ENCODE measurements around the gene EMC1. TPM values are rescaled to one million over a fixed set of nuclear protein-coding genes. Genes with fewer than 3 reads are reported as not detected.
A peak's percentile ranks its signal among the peaks of the same experiment; 100 is the strongest.
"Not testable (repeated sequence)": the region's sequence is repeated elsewhere in the genome, so short reads cannot be mapped to it uniquely, and the experiment has no call there.

The EMC1 gene
- total RNA-seq, 1 experiment from 2014 or later, result 60.0 TPM

GRCh38 chr1:19219451-19219850 lies 31.9 kb downstream of the EMC1 start:
- no peak overlapping the region for H3K27ac ChIP-seq (ENCODE audit: insufficient read length, low read depth, low read length)
- H2BK120ac ChIP-seq (ENCODE audit: low read depth, low read length, poor library complexity, severe bottlenecking), result no peak overlapping the region
- H3K79me1 ChIP-seq (ENCODE audit: insufficient read depth, low read depth, low read length, poor library complexity, severe bottlenecking), result no peaks in the 10 kb centered on the region
- no peak for TF ChIP-seq CTCF (conservative IDR thresholded peaks at IDR 0.05)
- H3K18ac ChIP-seq (ENCODE audit: insufficient read length, low read depth, low read length), result no peak overlapping the region
- H3K9me3 ChIP-seq (ENCODE audit: control insufficient read depth, low read depth, low read length), result no peaks in the 10 kb centered on the region
- H2AK5ac ChIP-seq (ENCODE audit: insufficient read length, low read length), result no peak overlapping the region
- no peak overlapping the region for H2BK20ac ChIP-seq (ENCODE audit: low read depth, low read length, poor library complexity, severe bottlenecking)
- no peak overlapping the region for H3K9ac ChIP-seq (ENCODE audit: extremely low read depth, insufficient read length, low read length)
- H4K8ac ChIP-seq (replicated peaks; ENCODE audit: insufficient read length, low read depth, low read length), result no peak overlapping the region
- no peak for DNase-seq
- no peak overlapping the region for H2AFZ ChIP-seq (ENCODE audit: low read length)
- H3K36me3 Mint-ChIP-seq (ENCODE audit: insufficient read depth in 1 of 3, low read depth in 3 of 3), result peaks cover 26 to 82% (median 66%) of the 10 kb centered on the region in 3 experiments; a peak in 6 of 7 replicates
- no peaks in the 10 kb centered on the region for H3K27me3 ChIP-seq (ENCODE audit: insufficient read depth, low read length)
- H3K4ac ChIP-seq (ENCODE audit: low read depth, low read length), result no peak overlapping the region
- no peak overlapping the region for H2BK12ac ChIP-seq (ENCODE audit: insufficient read length, low read depth, low read length)
- H3K4me1 Mint-ChIP-seq, result no peaks in the 10 kb centered on the region
- H3K56ac ChIP-seq (ENCODE audit: insufficient read length, low read depth, low read length), result no peak overlapping the region
- H2BK5ac ChIP-seq (ENCODE audit: insufficient read length, low read length), result no peak overlapping the region
- peak overlapping the region in 1 of 3 experiments; percentile 35; a peak in 1 of 7 replicates for H3K27ac Mint-ChIP-seq
- H3K27me3 Mint-ChIP-seq (ENCODE audit: low read depth), result no peaks in the 10 kb centered on the region
- H3K4me2 ChIP-seq (ENCODE audit: insufficient read depth, insufficient read length, low read length), result no peak overlapping the region
- no peaks in the 10 kb centered on the region for H3K79me2 ChIP-seq (ENCODE audit: insufficient read depth, low read length)
- H3K4me3 Mint-ChIP-seq, result no peak overlapping the region
- H3K4me1 ChIP-seq (ENCODE audit: insufficient read depth, low read length), result no peaks in the 10 kb centered on the region
- no peak overlapping the region for H3K23ac ChIP-seq (ENCODE audit: insufficient read length, low read depth, low read length)
- no peaks in the 10 kb centered on the region for H4K20me1 ChIP-seq (ENCODE audit: control insufficient read depth, insufficient read depth, insufficient read length)
- H3K14ac ChIP-seq (ENCODE audit: insufficient read depth, low read length), result no peak overlapping the region
- no peak overlapping the region for H3T11ph ChIP-seq (ENCODE audit: low read length)
- H4K91ac ChIP-seq (ENCODE audit: insufficient read length, low read depth, low read length), result no peak overlapping the region
- H3K23me2 ChIP-seq (ENCODE audit: insufficient read length, low read depth, low read length, poor library complexity, severe bottlenecking), result no peaks in the 10 kb centered on the region
- no peaks in the 10 kb centered on the region for H3K9me3 Mint-ChIP-seq
- WGBS (ENCODE audit: extremely low coverage, insufficient read length, low lambda C conversion rate), result no CpG with 5 or more reads among the region's 7 CpGs
- no peak overlapping the region for H4K5ac ChIP-seq (ENCODE audit: insufficient read length, low read depth, low read length)
- H2BK15ac ChIP-seq (ENCODE audit: low read depth, low read length), result no peak overlapping the region

GRCh38 chr1:19216585-19216984 lies 34.7 kb downstream of the EMC1 start:
- not testable (repeated sequence) for H3K27ac ChIP-seq (ENCODE audit: insufficient read length, low read depth, low read length); H2AFZ ChIP-seq (ENCODE audit: low read length); H3K18ac ChIP-seq (ENCODE audit: insufficient read length, low read depth, low read length); H3K4me1 Mint-ChIP-seq; H3K9me3 ChIP-seq (ENCODE audit: control insufficient read depth, low read depth, low read length); H4K5ac ChIP-seq (ENCODE audit: insufficient read length, low read depth, low read length); H3K14ac ChIP-seq (ENCODE audit: insufficient read depth, low read length); H3K4me3 Mint-ChIP-seq; H4K8ac ChIP-seq (replicated peaks; ENCODE audit: insufficient read length, low read depth, low read length); H3K23ac ChIP-seq (ENCODE audit: insufficient read length, low read depth, low read length); H3K23me2 ChIP-seq (ENCODE audit: insufficient read length, low read depth, low read length, poor library complexity, severe bottlenecking); H2BK15ac ChIP-seq (ENCODE audit: low read depth, low read length); H2BK5ac ChIP-seq (ENCODE audit: insufficient read length, low read length); H2AK5ac ChIP-seq (ENCODE audit: insufficient read length, low read length); H3K4me1 ChIP-seq (ENCODE audit: insufficient read depth, low read length); H3K79me2 ChIP-seq (ENCODE audit: insufficient read depth, low read length); H3K9ac ChIP-seq (ENCODE audit: extremely low read depth, insufficient read length, low read length); H2BK20ac ChIP-seq (ENCODE audit: low read depth, low read length, poor library complexity, severe bottlenecking); H3T11ph ChIP-seq (ENCODE audit: low read length); H3K27me3 Mint-ChIP-seq (ENCODE audit: low read depth); H2BK12ac ChIP-seq (ENCODE audit: insufficient read length, low read depth, low read length); H3K4ac ChIP-seq (ENCODE audit: low read depth, low read length); H4K20me1 ChIP-seq (ENCODE audit: control insufficient read depth, insufficient read depth, insufficient read length); H3K27me3 ChIP-seq (ENCODE audit: insufficient read depth, low read length); H3K9me3 Mint-ChIP-seq; H3K56ac ChIP-seq (ENCODE audit: insufficient read length, low read depth, low read length); H4K91ac ChIP-seq (ENCODE audit: insufficient read length, low read depth, low read length); H3K4me2 ChIP-seq (ENCODE audit: insufficient read depth, insufficient read length, low read length); H3K79me1 ChIP-seq (ENCODE audit: insufficient read depth, low read depth, low read length, poor library complexity, severe bottlenecking); H2BK120ac ChIP-seq (ENCODE audit: low read depth, low read length, poor library complexity, severe bottlenecking); DNase-seq
- Mint-ChIP-seq H3K27ac (peak overlapping the region in 1 of 3 experiments; percentile 27; a peak in 2 of 7 replicates), H3K36me3 (ENCODE audit: insufficient read depth in 1 of 3, low read depth in 3 of 3) (peaks cover 13 to 66% (median 55%) of the 10 kb centered on the region in 3 experiments; a peak in 6 of 7 replicates)
- no CpG with 5 or more reads among the region's 4 CpGs for WGBS (ENCODE audit: extremely low coverage, insufficient read length, low lambda C conversion rate)

All from H9 (cell line).